Kidney epithelial cell (primary cell): ENCODE measurements around the gene MMP20. TPM values are rescaled to one million over a fixed set of nuclear protein-coding genes. Genes with fewer than 3 reads are reported as not detected.

Source experiments
- DNase-seq: peaks from one replicate; pipeline ENCODE4 v3.0.0-alpha.2; 2010; ENCODE audit warnings: low read depth
- H3K27me3 ChIP-seq: 2 replicates; pipeline ENCODE4 v1.6.0; 2011; ENCODE audit warnings: low read length; ENCODE audit not compliant: control insufficient read depth, insufficient read depth
- H3K36me3 ChIP-seq: 2 replicates; pipeline ENCODE4 v1.5.1; 2011; ENCODE audit warnings: low read length; ENCODE audit not compliant: control insufficient read depth, insufficient read depth
- H3K4me3 ChIP-seq: 2 replicates; pipeline ENCODE4 v1.5.1; 2011; ENCODE audit warnings: low read depth, mild to moderate bottlenecking, control low read depth, low read length
- total RNA-seq: library from RNA; depleted of rRNA; stranded (reverse); fragments of >200 nt; gene quantifications from 2 replicates; pipeline ENCODE4 v1.2.3, GENCODE V29; 2015
- TF ChIP-seq, protein P1 (sequence below): IDR thresholded peaks from 2 replicates; pipeline ENCODE4 v1.5.1; 2011; ENCODE audit warnings: mild to moderate bottlenecking, moderate library complexity, low read length, control low read depth, inconsistent platforms; ENCODE audit not compliant: insufficient read depth, poor library complexity, severe bottlenecking

MMP20 gene
- total RNA-seq, 1 donor from 2014 or later = not detected

- H3K27me3 ChIP-seq = no peaks in the 10 kb centered on the region
- TF ChIP-seq, protein P1, sequence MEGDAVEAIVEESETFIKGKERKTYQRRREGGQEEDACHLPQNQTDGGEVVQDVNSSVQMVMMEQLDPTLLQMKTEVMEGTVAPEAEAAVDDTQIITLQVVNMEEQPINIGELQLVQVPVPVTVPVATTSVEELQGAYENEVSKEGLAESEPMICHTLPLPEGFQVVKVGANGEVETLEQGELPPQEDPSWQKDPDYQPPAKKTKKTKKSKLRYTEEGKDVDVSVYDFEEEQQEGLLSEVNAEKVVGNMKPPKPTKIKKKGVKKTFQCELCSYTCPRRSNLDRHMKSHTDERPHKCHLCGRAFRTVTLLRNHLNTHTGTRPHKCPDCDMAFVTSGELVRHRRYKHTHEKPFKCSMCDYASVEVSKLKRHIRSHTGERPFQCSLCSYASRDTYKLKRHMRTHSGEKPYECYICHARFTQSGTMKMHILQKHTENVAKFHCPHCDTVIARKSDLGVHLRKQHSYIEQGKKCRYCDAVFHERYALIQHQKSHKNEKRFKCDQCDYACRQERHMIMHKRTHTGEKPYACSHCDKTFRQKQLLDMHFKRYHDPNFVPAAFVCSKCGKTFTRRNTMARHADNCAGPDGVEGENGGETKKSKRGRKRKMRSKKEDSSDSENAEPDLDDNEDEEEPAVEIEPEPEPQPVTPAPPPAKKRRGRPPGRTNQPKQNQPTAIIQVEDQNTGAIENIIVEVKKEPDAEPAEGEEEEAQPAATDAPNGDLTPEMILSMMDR = no peak
- H3K4me3 ChIP-seq = no peak overlapping the region
- no peak for DNase-seq
- no peaks in the 10 kb centered on the region for H3K36me3 ChIP-seq
Observed at GRCh38 chr11:102560555-102561011, 64.5 kb downstream of the MMP20 start.

GRCh38 chr11:102559839-102560238 lies 65.3 kb downstream of the MMP20 start:
- DNase-seq = no peak
- no peaks in the 10 kb centered on the region for H3K36me3 ChIP-seq
- H3K4me3 ChIP-seq = no peak overlapping the region
- H3K27me3 ChIP-seq = no peaks in the 10 kb centered on the region
- TF ChIP-seq, protein P1 = no peak

DNA sequence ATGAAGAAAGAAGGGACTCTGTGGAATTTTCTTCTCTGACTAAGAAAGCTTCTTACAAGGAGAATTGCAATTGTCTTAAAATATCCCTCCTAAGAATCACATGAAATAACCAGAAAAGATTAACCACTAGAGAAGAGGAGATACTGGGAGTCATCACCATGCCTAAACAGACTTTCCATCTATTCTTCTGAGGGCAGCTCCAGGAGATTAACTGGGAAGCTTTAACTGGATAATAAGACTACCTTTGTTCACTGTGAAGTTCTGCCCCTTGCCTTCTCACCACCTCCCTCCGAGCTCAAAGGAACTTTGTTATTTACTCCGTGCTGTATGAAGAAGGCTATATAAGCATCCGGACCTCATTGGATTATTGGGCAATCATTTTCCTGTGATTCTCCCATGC lies 70.0 kb downstream of the MMP20 start:
- Histone ChIP-seq H3K4me3 (no peak overlapping the region), H3K27me3 (no peaks in the 10 kb centered on the region), H3K36me3 (no peaks in the 10 kb centered on the region)
- DNase-seq = no peak
- TF ChIP-seq, protein P1 = no peak

DNA sequence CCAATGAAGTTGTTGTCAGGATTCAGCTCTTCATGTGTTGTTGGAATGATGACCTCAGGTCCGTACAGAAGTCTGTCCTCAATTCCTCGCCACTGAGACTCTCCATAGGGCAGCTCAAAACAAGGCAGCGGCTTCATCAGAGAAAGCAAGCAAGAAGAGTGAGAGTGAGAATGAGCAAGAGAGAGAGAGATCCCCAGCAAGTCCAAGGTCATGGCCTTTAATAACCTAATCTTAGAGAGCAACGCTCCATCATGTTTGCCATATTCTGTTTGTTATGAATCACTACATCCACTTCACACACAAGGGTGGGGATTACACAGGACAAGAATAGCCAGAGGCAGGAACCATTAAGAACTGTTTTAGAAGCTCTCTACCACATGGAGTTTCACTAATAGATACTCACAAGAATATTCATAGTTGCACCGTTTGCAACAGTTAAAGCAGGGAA lies 71.3 kb downstream of the MMP20 start:
- Histone ChIP-seq H3K27me3 (no peaks in the 10 kb centered on the region), H3K4me3 (no peak overlapping the region), H3K36me3 (no peaks in the 10 kb centered on the region)
- TF ChIP-seq, protein P1 = no peak
- no peak for DNase-seq

DNA sequence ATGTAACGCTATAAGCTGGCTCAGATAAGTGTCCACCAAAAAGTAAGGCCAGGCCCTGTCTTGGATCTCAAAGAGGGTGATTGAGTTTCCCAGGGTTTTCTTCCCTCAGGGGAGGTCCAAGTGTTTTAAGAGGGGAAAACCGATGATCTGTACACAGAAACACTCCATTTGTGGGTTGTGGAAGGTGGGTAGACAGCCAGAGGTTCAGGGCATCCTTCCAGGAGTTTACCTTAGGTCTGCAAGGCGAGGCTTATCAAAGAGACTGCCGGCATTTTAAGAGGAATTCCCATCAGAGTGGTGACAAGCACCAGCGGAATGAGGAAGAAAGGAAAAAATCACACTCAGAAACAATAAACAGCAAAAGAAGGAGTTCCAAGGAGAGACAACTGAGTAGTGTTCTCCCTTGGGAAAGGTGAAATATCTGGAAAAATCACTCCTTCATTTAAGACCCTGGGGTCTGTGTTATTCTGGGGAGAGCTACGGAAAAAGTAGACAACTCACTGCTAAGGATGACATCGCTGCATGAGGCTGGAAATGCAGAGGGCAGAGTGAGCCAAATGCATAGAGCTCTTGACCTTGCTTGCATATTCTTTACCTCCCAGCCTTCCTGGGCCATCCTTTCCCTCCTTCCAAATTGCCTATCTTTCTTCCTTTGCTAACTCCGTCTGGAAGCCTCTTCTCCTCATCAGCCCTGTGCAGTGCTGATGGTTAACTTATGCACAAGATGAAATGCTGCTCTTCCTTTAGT lies 72.5 kb downstream of the MMP20 start:
- DNase-seq = peak; percentile 96
- no peaks in the 10 kb centered on the region for H3K27me3 ChIP-seq
- no peaks in the 10 kb centered on the region for H3K36me3 ChIP-seq
- TF ChIP-seq, protein P1 = no peak
- no peak overlapping the region for H3K4me3 ChIP-seq

GRCh38 chr11:102552020-102552419 lies 73.1 kb downstream of the MMP20 start:
- Histone ChIP-seq H3K27me3 (no peaks in the 10 kb centered on the region), H3K36me3 (no peaks in the 10 kb centered on the region), H3K4me3 (no peak overlapping the region)
- no peak for DNase-seq
- TF ChIP-seq, protein P1 = no peak
